Common myeloid progenitor, CD34-positive (primary cell): ENCODE data around the gene TBX1.

ENCODE experiments used
- CTCF ChIA-PET: fragments of 350-600 bp; sonication (Branson Sonifier 250); formaldehyde crosslinking; loops from one replicate; lab custom pipeline; 2021; ENCODE audit warnings: antibody characterized with exemption; lab: Charles Lee
- POLR2A ChIA-PET: fragments of 350-600 bp; sonication (Branson Sonifier 250); formaldehyde crosslinking; loops from one replicate; lab custom pipeline; 2021; ENCODE audit warnings: antibody characterized with exemption; lab: Charles Lee
- DNase-seq, 3 donors: peaks; one replicate each; pipeline versions ENCODE4 v3.0.0 to v3.0.0-alpha.2; 2013
- H3K27ac ChIP-seq, 2 experiments: 1 replicate in 1 of 2; 2 replicates in 1 of 2; pipeline ENCODE4 v1.7.0; 2013; ENCODE audit warnings: inconsistent platforms in 2 of 2, low read length in 2 of 2, mild to moderate bottlenecking in 2 of 2, low read depth in 1 of 2, moderate library complexity in 1 of 2; ENCODE audit not compliant: severe bottlenecking in 2 of 2, insufficient read depth in 1 of 2, poor library complexity in 1 of 2
- H3K27me3 ChIP-seq, 5 experiments: replicated peaks in 2 of 5; 1 replicate in 3 of 5; 2 replicates in 2 of 5; pipeline versions ENCODE4 v1.6.1 to v1.7.0; 2013; ENCODE audit warnings: low read length in 4 of 5, mild to moderate bottlenecking in 2 of 5, moderate library complexity in 2 of 5, inconsistent platforms in 1 of 5; ENCODE audit not compliant: insufficient read depth in 5 of 5, control insufficient read depth in 4 of 5
- H3K36me3 ChIP-seq, 4 experiments: 1 replicate in 2 of 4; 2 replicates in 2 of 4; pipeline versions ENCODE4 v1.6.1 to v1.7.0; 2013; ENCODE audit warnings: low read length in 3 of 4, control low read depth in 1 of 4, mild to moderate bottlenecking in 1 of 4; ENCODE audit not compliant: control insufficient read depth in 4 of 4, insufficient read depth in 4 of 4
- H3K4me1 ChIP-seq, 4 experiments: 1 replicate in 3 of 4; 2 replicates in 1 of 4; pipeline versions ENCODE4 v1.6.1 to v1.7.1; 2013; ENCODE audit warnings: low read length in 3 of 4, mild to moderate bottlenecking in 3 of 4, control low read depth in 1 of 4, inconsistent platforms in 1 of 4, moderate library complexity in 1 of 4; ENCODE audit not compliant: control insufficient read depth in 4 of 4, insufficient read depth in 4 of 4; ENCODE audit errors: control extremely low read depth in 1 of 4
- H3K4me3 ChIP-seq, 7 experiments: 1 replicate in 4 of 7; 2 replicates in 3 of 7; pipeline versions ENCODE4 v1.5.1 to v1.7.0; 2013; ENCODE audit warnings: mild to moderate bottlenecking in 7 of 7, low read length in 6 of 7, moderate library complexity in 6 of 7, inconsistent platforms in 2 of 7, low read depth in 2 of 7, control low read depth in 1 of 7; ENCODE audit not compliant: insufficient read depth in 4 of 7, control insufficient read depth in 1 of 7; ENCODE audit errors: extremely low read depth in 1 of 7
- H3K9me3 ChIP-seq, 5 experiments: 1 replicate in 4 of 5; 2 replicates in 1 of 5; pipeline versions ENCODE4 v1.6.1 to v1.7.1; 2013; ENCODE audit warnings: low read length in 4 of 5, mild to moderate bottlenecking in 2 of 5, inconsistent platforms in 1 of 5, low read depth in 1 of 5, moderate library complexity in 1 of 5; ENCODE audit not compliant: control insufficient read depth in 4 of 5, insufficient read depth in 2 of 5; ENCODE audit errors: control extremely low read depth in 1 of 5
- WGBS: methylation state at CpG from one replicate; pipeline ENCODE4 v1.1.5; 2013; ENCODE audit not compliant: insufficient coverage; 5-methylcytosine and 5-hydroxymethylcytosine counted together

TBX1 gene

DNA sequence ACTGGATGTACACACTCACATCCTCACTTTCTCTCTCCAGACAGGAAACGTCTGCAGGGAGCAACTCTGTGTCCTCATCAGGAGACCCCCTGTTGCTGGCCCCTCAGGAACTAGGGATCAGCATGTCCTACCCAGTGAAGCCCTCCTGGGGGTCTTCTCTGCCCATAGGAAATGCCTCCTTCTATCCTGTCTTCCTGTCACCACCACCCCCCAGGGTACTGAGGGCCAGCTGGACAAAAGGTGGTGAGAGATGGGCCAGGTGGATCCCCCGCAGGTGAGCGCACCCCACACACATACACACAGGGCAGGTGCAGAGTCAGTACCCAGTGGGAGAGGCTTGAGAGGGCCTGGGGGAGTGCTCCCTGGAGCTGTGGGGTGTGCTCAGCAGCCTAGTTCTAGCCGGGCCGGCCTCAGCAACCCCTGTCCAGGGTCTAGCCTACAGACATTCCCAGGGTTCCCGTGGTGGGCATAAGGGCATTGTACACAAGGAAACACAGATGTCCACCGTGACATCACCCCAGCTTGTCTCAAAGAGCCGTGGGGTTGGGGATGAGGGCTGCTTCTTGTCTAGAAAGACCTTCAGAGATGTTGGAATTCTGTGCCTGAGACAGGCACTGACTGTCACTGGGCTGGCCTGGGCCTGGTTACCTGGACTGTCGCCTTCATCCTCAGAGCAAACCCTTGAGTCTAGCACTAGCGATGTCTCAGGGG, 28.0 kb upstream of the TBX1 start:
- no peak for DNase-seq
- Histone ChIP-seq H3K27ac (no peak overlapping the region), H3K36me3 (no peaks in the 10 kb centered on the region), H3K27me3 (peaks cover 0 to 2% (median 0%) of the 10 kb centered on the region in 5 experiments), H3K9me3 (no peaks in the 10 kb centered on the region), H3K4me1 (peaks cover 0 to 11% (median 8%) of the 10 kb centered on the region in 4 experiments), H3K4me3 (no peak overlapping the region)
- 95% methylated on average over 7 of the region's 10 CpGs for WGBS
- ChIA-PET POLR2A (no interaction called here), CTCF (interaction anchor here (0.8 to 6.4 kb wide), 8 partner anchors 8 to 180 kb away, joined by 3 to 86 read pairs (median 7); no protein-coding TSS in a partner anchor)

DNA sequence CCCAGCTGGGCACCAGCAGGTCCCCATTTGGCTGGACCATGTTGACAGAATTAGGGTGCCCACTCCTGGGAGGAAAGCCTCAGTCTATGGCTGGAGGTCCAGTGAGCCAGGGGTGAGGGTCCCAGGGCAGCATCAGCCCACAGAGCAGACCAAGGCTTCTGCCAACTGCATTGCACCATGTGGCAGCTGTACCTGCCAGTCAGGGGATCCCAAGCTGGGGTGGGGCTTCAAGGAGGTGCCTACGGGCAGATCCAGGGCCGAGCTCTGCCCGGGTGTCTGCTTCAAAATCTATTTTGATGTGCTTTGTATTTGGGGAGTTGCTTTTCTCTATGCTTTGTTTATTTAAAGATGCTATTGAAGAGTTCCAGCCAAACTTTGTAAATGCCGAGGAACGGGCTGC, 26.8 kb upstream of the TBX1 start:
- Histone ChIP-seq H3K9me3 (no peaks in the 10 kb centered on the region), H3K36me3 (no peaks in the 10 kb centered on the region), H3K4me3 (no peak overlapping the region), H3K27me3 (peaks cover 0 to 2% (median 0%) of the 10 kb centered on the region in 5 experiments), H3K27ac (no peak overlapping the region), H3K4me1 (peaks cover 0 to 11% (median 8%) of the 10 kb centered on the region in 4 experiments)
- ChIA-PET CTCF (interaction anchor here (1.3 to 6.4 kb wide), 3 partner anchors 13 to 179 kb away, joined by 3 to 86 read pairs (median 21); no protein-coding TSS in a partner anchor), POLR2A (no interaction called here)
- DNase-seq = no peak
- 100% methylated on average over 2 of the region's 5 CpGs for WGBS

DNA sequence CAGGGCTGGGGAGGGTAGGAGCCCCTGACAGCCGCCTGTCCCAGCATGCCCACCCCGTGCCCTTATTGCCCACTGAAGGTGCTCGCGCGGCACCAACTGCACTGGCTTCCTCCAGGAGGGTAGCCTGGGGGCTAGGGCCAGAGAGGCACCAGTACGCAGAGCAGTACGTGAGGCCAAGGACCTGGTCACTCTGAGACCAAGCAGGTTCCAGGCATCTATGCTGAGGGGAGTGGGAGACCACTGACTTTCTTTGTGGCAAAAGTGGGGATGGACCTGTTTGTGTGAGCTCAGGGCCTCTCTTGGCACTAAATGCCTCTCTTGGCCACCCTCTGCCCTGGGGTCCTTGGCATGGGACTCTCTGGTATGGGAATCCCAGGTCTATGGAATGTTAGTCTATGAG, 26.4 kb upstream of the TBX1 start:
- H3K4me3 ChIP-seq = no peak overlapping the region
- H3K4me1 ChIP-seq = peaks cover 0 to 11% (median 8%) of the 10 kb centered on the region in 4 experiments
- peaks cover 0 to 2% (median 0%) of the 10 kb centered on the region in 5 experiments for H3K27me3 ChIP-seq
- H3K9me3 ChIP-seq = no peaks in the 10 kb centered on the region
- WGBS = 98% methylated on average over 5 of the region's 7 CpGs
- ChIA-PET POLR2A (no interaction called here), CTCF (interaction anchor here (6.4 kb wide), 1 partner anchor 179 kb away, joined by 86 read pairs; no protein-coding TSS in a partner anchor)
- no peak overlapping the region for H3K27ac ChIP-seq
- no peaks in the 10 kb centered on the region for H3K36me3 ChIP-seq
- no peak for DNase-seq

DNA sequence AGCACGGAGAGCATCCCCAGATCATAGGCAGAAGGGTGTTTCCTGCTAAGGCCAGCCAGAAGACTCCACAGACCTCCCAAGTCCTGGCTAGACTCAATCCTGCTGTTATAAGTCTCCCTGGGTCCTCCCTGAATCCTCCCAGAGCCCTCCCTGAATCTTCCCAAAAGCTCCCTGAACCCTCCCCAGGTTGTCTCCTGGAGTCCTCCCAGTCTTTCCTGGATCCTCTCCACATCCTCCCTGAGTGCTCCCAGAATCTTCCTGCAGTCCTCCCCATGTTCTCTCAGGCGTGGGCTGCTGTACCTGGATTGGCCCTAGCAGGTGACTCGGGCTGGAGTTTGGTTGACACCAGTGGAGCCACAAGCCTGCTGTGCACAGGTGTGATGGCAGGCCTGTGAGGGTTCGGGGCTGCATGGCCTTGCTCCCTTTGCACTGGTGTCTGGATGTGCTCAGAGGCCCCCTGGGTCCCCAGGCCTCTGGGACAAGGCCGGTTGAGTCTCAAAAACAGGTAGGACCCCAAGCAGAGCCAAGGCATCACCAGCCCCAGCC, 25.7 kb upstream of the TBX1 start:
- peaks cover 0 to 11% (median 8%) of the 10 kb centered on the region in 4 experiments for H3K4me1 ChIP-seq
- H3K27ac ChIP-seq = no peak overlapping the region
- H3K4me3 ChIP-seq = no peak overlapping the region
- POLR2A ChIA-PET = no interaction called here
- peaks cover 0 to 2% (median 0%) of the 10 kb centered on the region in 5 experiments for H3K27me3 ChIP-seq
- H3K9me3 ChIP-seq = no peaks in the 10 kb centered on the region
- DNase-seq = no peak
- WGBS = 95% methylated on average over 5 of the region's 5 CpGs
- no peaks in the 10 kb centered on the region for H3K36me3 ChIP-seq
- CTCF ChIA-PET = no interaction called here

DNA sequence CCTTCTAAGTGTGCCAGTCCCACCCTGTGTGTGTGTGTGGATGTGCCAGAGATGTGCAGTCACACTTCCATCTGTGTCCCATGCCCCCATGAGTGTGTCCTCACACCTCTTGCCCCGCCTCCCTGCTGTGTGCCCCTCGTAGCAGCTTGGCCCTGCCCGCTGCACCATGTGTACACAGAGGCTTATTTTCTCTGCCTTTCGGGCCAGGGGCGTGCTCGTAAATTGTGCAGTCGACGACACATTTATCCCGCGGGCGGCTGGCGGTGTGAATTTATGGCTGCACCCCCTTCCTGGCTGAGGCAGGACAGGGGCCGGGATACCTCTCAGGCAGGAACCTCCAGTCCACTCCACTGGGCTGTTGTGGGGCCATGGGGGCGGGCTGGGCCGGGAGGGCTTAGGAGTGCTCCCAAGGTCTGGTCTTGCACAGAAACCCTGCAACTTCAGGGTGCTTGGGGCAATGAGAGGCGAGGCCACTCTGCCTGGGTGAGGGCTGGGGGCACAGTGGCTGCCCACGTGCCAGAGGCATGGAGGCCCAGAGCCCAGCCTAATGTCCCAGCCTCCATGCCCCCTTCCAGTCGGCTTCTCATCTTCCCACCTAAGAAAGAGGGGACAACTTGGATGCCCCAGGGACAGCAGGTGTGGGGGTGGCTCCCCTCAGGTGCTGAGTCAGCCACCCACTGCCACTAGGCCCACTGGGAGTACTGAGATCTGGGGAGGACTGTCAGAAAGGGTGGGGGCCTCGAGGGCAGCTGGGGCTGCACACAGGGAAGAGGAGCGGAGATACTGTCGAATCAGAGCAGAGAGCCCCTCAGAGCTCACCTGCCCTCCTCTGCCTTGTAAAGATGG, 24.7 kb upstream of the TBX1 start:
- no peaks in the 10 kb centered on the region for H3K36me3 ChIP-seq
- 82% methylated on average over 19 of the region's 21 CpGs for WGBS
- H3K9me3 ChIP-seq = no peaks in the 10 kb centered on the region
- CTCF ChIA-PET = no interaction called here
- peaks cover 0 to 6% (median 3%) of the 10 kb centered on the region in 4 experiments for H3K4me1 ChIP-seq
- peaks cover 0 to 2% (median 0%) of the 10 kb centered on the region in 5 experiments for H3K27me3 ChIP-seq
- POLR2A ChIA-PET = no interaction called here
- H3K27ac ChIP-seq = no peak overlapping the region
- DNase-seq = no peak
- no peak overlapping the region for H3K4me3 ChIP-seq

DNA sequence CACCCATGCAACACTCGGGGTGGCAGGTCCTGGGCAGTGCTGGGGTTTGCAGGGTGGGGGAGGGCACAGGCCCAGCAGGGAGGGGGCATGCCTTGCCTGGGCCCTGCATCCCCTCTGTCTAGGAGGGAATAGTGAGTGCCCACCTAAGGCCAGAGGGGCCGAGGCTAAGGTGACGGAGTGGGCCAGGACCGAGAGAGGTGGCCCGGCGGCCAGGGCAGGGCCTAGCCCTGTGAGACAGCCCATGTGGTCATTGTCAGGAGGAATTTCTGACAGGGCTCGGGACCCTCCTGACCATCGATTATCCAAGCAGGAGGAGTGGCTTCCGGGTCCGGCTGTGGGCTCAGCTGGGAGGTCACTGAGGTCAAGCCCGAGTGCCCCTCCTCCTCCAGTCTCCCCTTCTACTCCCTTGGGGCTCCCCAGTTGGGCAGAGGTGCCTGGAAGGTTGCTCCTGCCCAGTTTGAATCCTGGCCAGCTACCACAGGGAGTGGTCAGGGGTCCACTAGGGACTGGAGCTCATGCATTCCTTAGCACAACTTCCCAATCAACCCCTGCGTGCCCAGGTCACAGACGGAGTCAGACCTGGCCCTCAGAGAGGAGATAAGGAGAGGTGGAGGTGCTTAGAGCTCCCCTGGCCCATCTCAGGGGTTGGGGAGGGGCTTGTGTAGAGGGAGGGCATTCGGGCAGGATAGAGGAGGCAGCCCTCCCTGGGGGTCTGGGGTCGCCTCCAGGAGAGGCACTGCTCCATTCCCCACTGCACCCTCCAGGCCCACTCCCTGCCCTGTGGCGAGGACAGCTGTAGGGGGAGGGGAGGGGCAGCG, 22.5 kb upstream of the TBX1 start:
- no peaks in the 10 kb centered on the region for H3K27me3 ChIP-seq
- ChIA-PET POLR2A (no interaction called here), CTCF (no interaction called here)
- no peaks in the 10 kb centered on the region for H3K4me1 ChIP-seq
- no peak overlapping the region for H3K4me3 ChIP-seq
- no peak overlapping the region for H3K27ac ChIP-seq
- H3K9me3 ChIP-seq = no peaks in the 10 kb centered on the region
- 96% methylated on average over 12 of the region's 17 CpGs for WGBS
- no peak for DNase-seq
- H3K36me3 ChIP-seq = no peaks in the 10 kb centered on the region
